ENCODE data around the gene BEST1. TPM values are rescaled to one million over a fixed set of nuclear protein-coding genes. Genes with fewer than 3 reads are reported as not detected.
A peak's percentile ranks its signal among the peaks of the same experiment; 100 is the strongest.

The BEST1 gene
- total RNA-seq, 4 donors from 2014 or later: 0.67 to 3.3 (median 1.9) TPM

- H3K27me3 ChIP-seq: no peaks in the 10 kb centered on the region
- peaks cover 4 to 28% of the 10 kb centered on the region in 2 donors for H3K4me1 ChIP-seq
- intact Hi-C loops (cut with DNase I): no loop called here
- DNase-seq: no peak
- no peak for TF ChIP-seq POLR2A (IDR thresholded peaks at IDR 0.05)
- no peak for TF ChIP-seq CTCF (IDR thresholded peaks at IDR 0.05)
- H3K9me3 ChIP-seq: no peaks in the 10 kb centered on the region
- H3K4me3 ChIP-seq (replicated peaks in 1 of 3): no peak overlapping the region
- peaks cover 0 to 8% of the 10 kb centered on the region in 2 donors for H3K36me3 ChIP-seq
- WGBS, 2 donors: 94 to 95% methylated on average over 13 to 15 of the region's 21 CpGs
- no peak overlapping the region for H3K27ac ChIP-seq
Measured at GRCh38 chr11:61907871-61908729, 42.1 kb upstream of the BEST1 start.

- DNase-seq: peak; percentile 41 to 43
- no peak for TF ChIP-seq POLR2A (IDR thresholded peaks at IDR 0.05)
- no peak for TF ChIP-seq CTCF (IDR thresholded peaks at IDR 0.05)
- Histone ChIP-seq H3K27me3 (no peaks in the 10 kb centered on the region), H3K36me3 (peaks cover 0 to 8% of the 10 kb centered on the region in 2 donors), H3K4me1 (peaks cover 4 to 28% of the 10 kb centered on the region in 2 donors), H3K9me3 (no peaks in the 10 kb centered on the region), H3K4me3 (replicated peaks in 1 of 3) (no peak overlapping the region), H3K27ac (peak overlapping the region in 1 of 3 donors; percentile 40)
- 37 to 40% methylated on average over 8 to 10 of the region's 10 CpGs for WGBS, 2 donors
- intact Hi-C loops (cut with DNase I): no loop called here
Measured at GRCh38 chr11:61908730-61909316, 41.3 kb upstream of the BEST1 start.

GRCh38 chr11:61910187-61911127 is 39.7 kb upstream of the BEST1 start:
- 77 to 85% methylated on average over 10 to 11 of the region's 13 CpGs for WGBS, 2 donors
- TF ChIP-seq POLR2A (IDR thresholded peaks at IDR 0.05): no peak
- TF ChIP-seq CTCF (IDR thresholded peaks at IDR 0.05): no peak
- Histone ChIP-seq H3K36me3 (peaks cover 0 to 8% of the 10 kb centered on the region in 2 donors), H3K9me3 (no peaks in the 10 kb centered on the region), H3K27ac (no peak overlapping the region), H3K27me3 (no peaks in the 10 kb centered on the region), H3K4me1 (peaks cover 4 to 28% of the 10 kb centered on the region in 2 donors), H3K4me3 (replicated peaks in 1 of 3) (no peak overlapping the region)
- intact Hi-C loops (cut with DNase I): no loop called here
- peak in 1 of 2 donors; percentile 2 for DNase-seq

- DNase-seq: no peak
- Histone ChIP-seq H3K27ac (no peak overlapping the region), H3K4me3 (replicated peaks in 1 of 3) (no peak overlapping the region)
Measured at GRCh38 chr11:61911128-61911700, 38.9 kb upstream of the BEST1 start.

More at GRCh38 chr11:61911128-61911700, 38.9 kb upstream of the BEST1 start:
- Histone ChIP-seq H3K27me3 (no peaks in the 10 kb centered on the region), H3K4me1 (peaks cover 4 to 28% of the 10 kb centered on the region in 2 donors), H3K9me3 (no peaks in the 10 kb centered on the region), H3K36me3 (peaks cover 0 to under 1% of the 10 kb centered on the region in 2 donors)
- TF ChIP-seq CTCF (IDR thresholded peaks at IDR 0.05): no peak
- TF ChIP-seq POLR2A (IDR thresholded peaks at IDR 0.05): no peak
- WGBS, 2 donors: 82% methylated on average over 6 to 7 of the region's 7 CpGs
- intact Hi-C loops (cut with DNase I): no loop called here
